Gastroesophageal sphincter (tissue), 3 donors: ENCODE data around the gene PBOV1.

Experiments used
- POLR2AphosphoS5 ChIP-seq: sonication (generic); formaldehyde crosslinking; IDR thresholded peaks from one replicate; pipeline ENCODE4 v1.6.1; 2017; ENCODE audit warnings: antibody characterized with exemption
- TF ChIP-seq, protein P1 (sequence below), 4 experiments: fragments of 200-600 bp in 2 of 4; fragments of 450-650 bp in 2 of 4; sonication (generic) in 1 of 4; IDR thresholded peaks; one replicate each; pipeline ENCODE4 v1.5.1; 2017 to 2019; ENCODE audit warnings: antibody characterized with exemption in 4 of 4, mild to moderate bottlenecking in 2 of 4, moderate library complexity in 2 of 4

DNA sequence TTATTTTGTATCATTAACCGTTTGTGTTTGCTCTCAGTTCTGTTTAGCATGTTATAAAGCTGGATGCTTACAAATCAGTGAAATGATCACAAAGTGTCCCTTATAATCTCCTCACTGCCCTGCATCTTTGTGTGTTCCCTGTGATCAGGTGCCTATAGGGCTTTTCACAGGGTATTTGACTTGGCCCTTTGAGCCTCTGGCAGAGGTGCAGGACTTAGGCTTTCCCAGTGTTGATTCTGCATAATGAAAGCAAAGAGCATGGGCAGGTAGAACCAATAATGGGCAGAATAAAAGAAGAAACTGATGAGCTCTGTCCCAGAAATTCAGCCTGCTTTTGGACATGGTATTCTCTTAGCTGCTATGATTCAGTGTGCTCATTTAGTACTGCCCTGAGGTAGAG lies 16.9 kb upstream of the PBOV1 start:
- TF ChIP-seq POLR2AphosphoS5: no peak
- TF ChIP-seq, protein P1, sequence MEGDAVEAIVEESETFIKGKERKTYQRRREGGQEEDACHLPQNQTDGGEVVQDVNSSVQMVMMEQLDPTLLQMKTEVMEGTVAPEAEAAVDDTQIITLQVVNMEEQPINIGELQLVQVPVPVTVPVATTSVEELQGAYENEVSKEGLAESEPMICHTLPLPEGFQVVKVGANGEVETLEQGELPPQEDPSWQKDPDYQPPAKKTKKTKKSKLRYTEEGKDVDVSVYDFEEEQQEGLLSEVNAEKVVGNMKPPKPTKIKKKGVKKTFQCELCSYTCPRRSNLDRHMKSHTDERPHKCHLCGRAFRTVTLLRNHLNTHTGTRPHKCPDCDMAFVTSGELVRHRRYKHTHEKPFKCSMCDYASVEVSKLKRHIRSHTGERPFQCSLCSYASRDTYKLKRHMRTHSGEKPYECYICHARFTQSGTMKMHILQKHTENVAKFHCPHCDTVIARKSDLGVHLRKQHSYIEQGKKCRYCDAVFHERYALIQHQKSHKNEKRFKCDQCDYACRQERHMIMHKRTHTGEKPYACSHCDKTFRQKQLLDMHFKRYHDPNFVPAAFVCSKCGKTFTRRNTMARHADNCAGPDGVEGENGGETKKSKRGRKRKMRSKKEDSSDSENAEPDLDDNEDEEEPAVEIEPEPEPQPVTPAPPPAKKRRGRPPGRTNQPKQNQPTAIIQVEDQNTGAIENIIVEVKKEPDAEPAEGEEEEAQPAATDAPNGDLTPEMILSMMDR (IDR thresholded peaks at IDR 0.05): no peak
